AG09319 (cell line): Measurements from ENCODE around the gene GRIN2A.
A peak's percentile ranks its signal among the peaks of the same experiment; 100 is the strongest.

Experiments
- DNase-seq: peaks from one replicate; pipeline ENCODE4 v3.0.0-alpha.2; 2010; ENCODE audit warnings: low read depth; ENCODE audit errors: extremely low read depth
- TF ChIP-seq, protein P1 (sequence below): IDR thresholded peaks from 2 replicates; pipeline ENCODE4 v1.5.1; 2011; ENCODE audit warnings: low read depth, mild to moderate bottlenecking, inconsistent platforms, low read length, moderate library complexity

The GRIN2A gene

DNA sequence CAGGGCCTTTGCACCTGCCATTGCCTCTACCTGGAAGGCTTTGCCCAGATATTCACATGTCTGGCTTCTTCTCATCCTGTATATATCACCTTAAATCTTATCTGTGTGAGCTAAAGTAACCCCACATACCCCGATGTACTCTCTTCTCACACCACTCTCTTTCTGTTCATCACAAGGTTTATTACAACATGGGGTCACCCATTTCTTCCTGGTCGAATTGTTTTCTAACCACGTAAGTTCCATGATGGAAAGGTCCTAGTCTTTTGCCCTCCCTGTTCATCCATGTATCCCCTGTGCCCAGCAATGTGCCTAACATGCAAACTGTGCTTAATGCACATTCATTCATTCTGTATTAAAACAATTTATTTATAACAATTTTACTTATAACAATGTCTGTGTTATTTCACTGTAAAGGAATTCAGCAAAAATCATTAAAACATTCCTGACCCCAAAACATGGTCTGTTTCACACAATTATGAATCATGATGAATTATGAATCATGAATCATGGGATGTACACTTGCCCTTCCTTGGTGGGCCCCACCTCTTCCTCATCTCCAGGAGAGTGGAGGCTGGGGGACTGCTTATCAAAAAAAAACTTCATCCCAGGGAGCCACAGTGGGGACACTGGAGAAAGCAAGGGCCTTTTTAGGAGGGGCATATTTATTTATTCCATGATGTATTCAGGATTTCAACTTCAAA, 336.4 kb downstream of the GRIN2A start:
- DNase-seq, result no peak
- TF ChIP-seq, protein P1, sequence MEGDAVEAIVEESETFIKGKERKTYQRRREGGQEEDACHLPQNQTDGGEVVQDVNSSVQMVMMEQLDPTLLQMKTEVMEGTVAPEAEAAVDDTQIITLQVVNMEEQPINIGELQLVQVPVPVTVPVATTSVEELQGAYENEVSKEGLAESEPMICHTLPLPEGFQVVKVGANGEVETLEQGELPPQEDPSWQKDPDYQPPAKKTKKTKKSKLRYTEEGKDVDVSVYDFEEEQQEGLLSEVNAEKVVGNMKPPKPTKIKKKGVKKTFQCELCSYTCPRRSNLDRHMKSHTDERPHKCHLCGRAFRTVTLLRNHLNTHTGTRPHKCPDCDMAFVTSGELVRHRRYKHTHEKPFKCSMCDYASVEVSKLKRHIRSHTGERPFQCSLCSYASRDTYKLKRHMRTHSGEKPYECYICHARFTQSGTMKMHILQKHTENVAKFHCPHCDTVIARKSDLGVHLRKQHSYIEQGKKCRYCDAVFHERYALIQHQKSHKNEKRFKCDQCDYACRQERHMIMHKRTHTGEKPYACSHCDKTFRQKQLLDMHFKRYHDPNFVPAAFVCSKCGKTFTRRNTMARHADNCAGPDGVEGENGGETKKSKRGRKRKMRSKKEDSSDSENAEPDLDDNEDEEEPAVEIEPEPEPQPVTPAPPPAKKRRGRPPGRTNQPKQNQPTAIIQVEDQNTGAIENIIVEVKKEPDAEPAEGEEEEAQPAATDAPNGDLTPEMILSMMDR, result no peak

DNA sequence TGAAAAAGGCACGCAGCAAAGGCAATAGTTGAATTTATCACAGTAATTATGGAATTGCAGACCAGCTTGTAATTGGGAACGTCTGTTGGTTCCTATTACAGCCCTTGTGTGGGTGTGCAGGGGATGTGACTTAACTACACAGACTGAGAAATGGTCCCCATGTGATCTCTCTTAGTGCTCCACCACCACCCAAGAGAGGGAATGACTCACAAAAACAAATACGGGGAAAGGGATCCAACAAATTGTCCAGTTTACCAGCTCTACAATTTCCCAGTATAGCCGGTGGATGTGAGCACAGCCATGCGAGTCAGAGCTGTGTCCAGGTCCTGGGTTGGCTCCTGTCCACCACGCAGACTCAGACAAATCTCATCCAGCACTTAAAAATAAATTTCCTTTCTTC, 337.9 kb downstream of the GRIN2A start:
- TF ChIP-seq, protein P1, result no peak
- DNase-seq, result peak; percentile 30

DNA sequence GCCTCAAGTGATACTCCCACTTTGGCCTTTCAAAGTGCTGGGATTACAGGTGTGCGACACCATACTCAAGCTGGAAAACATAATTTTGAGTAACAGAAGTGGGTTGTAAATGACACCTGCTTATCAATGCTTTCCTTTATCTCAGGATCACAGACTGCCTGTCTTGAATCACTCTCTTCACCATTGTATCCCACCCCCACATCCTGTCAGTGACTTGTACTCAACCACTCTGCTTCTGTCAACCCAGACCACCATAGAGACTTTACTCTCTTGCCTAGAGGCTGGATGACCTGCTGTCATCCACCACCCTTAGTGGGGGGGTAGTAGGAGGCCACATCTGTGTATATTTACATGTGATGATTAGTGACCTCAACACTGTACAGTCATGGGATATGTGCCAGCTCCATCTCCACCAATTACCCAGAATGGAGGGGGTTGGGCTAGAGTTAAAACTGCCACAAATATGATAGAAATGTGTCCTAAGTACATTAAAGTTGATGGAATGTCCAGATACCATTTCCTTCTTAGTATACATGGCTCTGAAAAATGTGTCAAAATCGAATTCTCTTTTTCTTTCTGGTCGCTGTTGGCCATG, 338.7 kb downstream of the GRIN2A start:
- TF ChIP-seq, protein P1, result no peak
- no peak for DNase-seq

DNA sequence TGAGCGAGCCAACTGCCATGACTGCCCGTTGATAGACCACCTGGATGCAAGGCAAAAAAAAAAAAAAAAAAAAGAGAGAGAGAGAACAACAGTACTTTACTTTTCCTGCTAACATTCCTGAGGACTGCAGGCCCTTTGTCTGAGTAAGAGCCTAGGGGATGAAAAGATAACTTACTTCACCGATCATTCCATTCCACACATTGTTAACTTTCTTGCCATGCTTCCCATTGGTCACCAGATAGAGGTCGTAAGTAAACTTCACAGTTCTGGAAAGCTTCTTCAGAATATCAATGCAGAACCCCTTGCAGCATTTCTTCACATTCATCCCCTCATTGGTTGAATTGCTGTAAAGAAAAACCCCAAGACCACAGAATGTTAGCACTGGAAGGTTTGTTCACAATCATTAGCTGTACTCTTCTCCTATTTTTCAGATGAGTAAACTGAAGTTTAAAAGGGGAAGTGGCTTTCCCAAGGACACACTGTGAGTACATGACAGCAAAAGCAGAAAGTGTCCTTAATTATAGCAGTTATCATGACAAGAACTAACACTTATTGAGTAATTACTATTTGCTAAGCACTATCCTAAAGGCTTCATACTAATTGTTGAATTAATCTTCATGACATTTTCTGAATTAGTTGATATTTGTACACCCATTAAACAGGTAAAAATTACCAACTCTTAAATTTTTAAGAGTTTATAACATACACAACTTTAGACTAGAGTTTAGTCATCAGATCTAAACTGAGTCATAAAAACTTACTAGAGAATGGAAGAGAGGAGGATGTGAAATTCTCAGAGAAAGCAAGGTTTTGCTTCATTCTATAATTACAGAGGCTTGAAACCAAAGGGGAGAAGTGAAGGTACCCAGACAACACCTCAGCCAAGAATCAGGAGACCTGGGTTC, 341.2 kb downstream of the GRIN2A start:
- TF ChIP-seq, protein P1, result no peak
- DNase-seq, result no peak

DNA sequence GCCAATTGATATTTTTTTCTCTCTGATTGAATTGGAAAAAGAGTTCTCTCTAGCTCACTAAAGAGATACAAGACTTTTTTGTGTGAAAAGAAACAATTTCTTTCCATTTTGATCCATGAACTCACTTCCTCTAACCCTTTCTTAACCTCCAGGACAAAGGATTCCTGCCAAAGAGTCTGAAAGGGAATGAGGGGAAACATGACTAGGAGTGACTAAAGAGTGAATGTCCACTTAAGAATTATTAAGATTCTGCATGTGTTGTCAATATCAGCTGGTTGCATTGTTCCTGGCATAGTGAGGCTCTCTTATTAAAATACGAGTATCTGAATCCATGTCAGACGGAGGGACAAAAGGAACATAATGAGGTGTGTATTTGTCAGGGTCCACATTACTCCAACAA, 344.7 kb downstream of the GRIN2A start:
- no peak for DNase-seq
- TF ChIP-seq, protein P1, result no peak

DNA sequence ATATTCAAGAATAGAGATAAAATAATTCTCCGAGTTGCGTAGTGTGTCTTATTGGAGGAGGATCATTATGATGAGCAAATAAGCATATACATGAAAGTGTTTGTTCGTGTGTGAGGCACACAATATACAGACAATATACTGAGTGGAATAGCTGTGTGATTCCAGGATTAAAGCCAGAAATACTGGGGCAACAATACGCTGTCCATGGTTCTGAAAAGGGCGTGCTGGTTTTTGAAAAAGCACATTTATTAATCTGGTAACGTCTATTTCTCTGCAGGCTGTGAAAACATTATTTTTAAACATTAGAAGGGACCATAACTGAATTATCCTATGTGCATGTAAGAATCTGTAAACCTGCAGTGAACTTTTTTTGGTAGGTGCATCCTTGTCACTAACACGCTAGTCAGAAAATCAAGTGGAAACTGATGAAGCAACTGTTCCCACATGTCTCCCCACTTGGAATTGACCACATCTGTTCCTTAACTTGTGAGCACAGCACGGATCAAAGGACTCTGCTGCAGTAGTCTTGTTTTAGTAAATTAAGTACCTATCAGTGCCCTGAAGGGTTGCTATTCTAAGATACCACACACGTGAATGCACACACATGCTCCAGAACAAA, 346.0 kb downstream of the GRIN2A start:
- no peak for DNase-seq
- TF ChIP-seq, protein P1, result no peak
